SW480 (cell line): ENCODE results near the gene R3HCC1L.

ENCODE experiments used
- DNase-seq: peaks from one replicate; pipeline ENCODE4 v3.0.0-alpha.2; 2016; ENCODE audit warnings: low spot score

R3HCC1L gene

GRCh38 chr10:98134431-98135221 is at the start of gene R3HCC1L:
TSS of gene R3HCC1L (plus strand) at chr10:98134657. CDS start at chr10:98208115, 73,458 bp downstream.
- DNase-seq: peak; percentile 86

GRCh38 chr10:98085238-98085637 is 49.2 kb upstream of the R3HCC1L start:
- DNase-seq: no peak

DNA sequence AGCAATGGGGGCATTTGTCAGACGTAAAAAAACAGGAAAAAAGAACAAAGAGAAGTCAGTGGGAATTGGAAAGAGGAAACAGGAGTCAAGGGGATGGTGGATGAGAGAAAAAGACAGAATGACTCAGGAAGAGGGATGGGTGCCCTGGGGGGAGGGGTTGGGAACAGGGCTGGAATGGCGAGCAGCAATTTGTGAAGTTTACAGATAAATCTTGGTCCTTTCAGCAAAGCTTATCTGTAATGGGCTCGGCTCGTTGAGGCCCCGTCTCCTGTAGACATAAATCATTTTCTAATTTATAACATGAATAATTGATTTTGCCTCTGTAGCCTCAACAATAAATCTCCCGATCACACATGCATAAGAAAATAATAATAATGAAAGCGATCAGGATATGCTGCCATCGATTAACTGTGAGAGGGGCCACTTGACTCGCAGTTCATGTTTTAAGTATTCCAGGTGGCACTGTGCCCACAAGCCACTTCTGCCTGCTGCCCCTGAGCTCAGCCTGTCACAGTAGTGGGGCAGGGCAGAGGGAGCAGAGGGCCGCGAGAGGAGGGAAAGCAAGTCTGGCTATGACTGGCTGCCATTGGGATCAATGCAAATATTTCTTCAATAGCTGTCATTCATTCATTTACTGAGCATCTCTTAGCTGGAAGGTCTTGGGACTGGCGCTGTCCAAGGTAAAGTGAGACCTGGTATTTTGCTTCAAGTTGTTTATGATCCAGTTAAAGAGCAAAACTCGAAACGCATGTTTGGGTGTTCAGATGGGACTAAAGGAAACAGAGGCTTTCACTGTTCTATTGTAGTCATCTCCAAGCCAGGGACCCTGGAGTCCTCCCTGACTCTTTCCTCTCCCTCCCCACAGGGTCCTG is 47.4 kb upstream of the R3HCC1L start:
- no peak for DNase-seq

GRCh38 chr10:98088186-98088971 is 46.1 kb upstream of the R3HCC1L start:
- no peak for DNase-seq

- DNase-seq: no peak
Observed at GRCh38 chr10:98090822-98091221, 43.6 kb upstream of the R3HCC1L start.

- DNase-seq: no peak
Observed at GRCh38 chr10:98096316-98096715, 38.1 kb upstream of the R3HCC1L start.

DNA sequence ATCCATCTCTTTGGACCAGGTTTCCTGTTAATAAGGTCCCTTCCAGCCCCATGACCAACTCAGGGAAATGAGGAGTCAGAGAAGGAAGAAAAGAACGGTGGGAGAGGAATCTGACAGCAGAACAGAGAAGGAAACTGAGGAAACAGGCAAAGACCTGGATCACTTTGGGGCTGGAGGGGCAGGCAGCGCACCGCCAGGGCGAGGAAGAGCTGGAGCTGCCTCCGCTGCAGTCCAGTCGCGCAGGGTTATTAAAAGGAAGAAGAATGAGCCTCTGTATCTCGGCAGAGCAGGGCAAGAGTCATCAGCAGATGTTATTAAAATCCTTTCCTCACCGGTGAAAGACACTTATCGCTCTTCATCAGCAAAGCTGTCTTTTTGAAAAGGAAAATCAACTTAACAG is 37.7 kb upstream of the R3HCC1L start:
- DNase-seq: no peak

GRCh38 chr10:98097175-98097574 is 37.3 kb upstream of the R3HCC1L start:
- no peak for DNase-seq

- DNase-seq: no peak
Observed at GRCh38 chr10:98097616-98098015, 36.8 kb upstream of the R3HCC1L start.

DNA sequence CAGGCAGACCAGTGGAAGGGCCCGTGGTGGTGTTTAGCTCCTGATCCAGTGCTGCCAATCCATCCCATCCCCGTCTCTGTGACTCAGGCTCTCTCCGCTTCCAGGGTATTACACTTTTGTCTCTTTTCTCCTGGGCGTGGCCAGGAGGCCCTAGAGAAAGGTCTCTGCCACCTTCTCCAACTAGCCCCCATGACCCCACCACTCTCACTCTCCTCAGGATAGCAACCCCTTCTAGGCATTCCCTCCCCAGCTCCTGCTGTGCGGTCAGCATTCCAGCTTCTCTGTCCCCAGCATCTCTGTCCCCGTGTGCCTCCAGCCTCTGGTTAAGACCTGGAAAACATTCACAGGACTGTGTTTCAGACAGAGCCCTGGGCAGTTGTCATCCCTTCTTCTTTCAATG is 36.2 kb upstream of the R3HCC1L start:
- no peak for DNase-seq

- no peak for DNase-seq
Observed at GRCh38 chr10:98100476-98100875, 34.0 kb upstream of the R3HCC1L start.

- DNase-seq: peak; percentile 12
Observed at GRCh38 chr10:98101366-98101765, 33.1 kb upstream of the R3HCC1L start.

DNA sequence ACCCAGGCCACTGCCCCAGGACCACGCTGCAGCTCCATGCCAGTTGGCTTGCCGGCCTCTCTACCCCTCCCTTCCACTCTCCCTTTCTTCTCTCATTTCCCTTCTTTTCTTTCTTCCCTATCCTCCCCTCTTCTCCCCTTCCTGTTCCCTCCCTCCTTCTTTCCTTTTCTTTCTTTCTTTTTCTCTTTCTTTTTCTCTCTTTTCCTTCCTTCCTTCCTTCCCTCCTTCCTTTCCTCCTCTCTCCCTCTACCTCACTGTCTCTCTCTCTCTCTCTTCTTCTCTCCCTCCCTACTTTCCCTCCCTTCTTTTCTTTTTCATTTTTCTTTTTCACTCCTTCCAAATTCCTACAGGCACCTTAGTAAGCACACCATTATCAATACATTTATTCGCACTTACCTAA is 30.3 kb upstream of the R3HCC1L start:
- DNase-seq: no peak

GRCh38 chr10:98106531-98106930 is 27.9 kb upstream of the R3HCC1L start:
- DNase-seq: no peak

- no peak for DNase-seq
Observed at GRCh38 chr10:98107644-98108430, 26.6 kb upstream of the R3HCC1L start.

- no peak for DNase-seq
Observed at GRCh38 chr10:98110356-98110755, 24.1 kb upstream of the R3HCC1L start.

DNA sequence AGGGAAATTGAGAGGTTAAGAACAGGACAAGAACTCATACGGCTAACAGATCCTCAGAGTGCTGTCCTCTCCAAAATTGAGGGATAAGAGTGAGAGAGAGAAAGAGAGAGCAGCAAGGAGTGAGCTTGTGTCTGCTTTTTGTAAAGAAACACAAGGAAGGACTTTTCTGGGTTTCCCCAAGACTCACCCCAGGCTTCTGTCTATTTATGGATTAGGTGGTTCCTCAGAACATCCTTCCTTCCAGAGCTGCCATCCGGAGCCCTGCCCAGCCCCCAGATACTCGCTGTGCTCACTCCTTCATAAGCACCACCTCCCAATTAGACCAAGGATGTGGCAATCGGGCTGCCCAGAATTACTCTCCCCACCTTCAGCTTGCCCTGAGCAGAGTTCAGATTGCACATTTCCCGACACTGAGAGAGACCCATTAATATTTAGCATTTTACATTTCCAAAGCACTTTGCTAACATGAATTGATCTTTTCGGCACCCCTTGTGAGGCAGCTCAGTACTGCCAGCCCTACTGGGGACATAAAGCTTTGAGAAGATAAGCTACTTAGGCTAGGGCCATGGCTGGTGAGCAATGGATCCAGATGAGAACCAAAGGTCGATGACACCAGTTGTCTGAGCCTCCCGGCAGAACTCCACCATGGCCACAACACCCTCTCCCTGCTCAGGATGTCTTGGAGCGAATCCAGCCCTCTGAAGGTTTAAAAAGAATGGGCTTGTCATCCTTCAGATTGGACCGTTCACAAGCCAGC is 19.2 kb upstream of the R3HCC1L start:
- DNase-seq: no peak

DNA sequence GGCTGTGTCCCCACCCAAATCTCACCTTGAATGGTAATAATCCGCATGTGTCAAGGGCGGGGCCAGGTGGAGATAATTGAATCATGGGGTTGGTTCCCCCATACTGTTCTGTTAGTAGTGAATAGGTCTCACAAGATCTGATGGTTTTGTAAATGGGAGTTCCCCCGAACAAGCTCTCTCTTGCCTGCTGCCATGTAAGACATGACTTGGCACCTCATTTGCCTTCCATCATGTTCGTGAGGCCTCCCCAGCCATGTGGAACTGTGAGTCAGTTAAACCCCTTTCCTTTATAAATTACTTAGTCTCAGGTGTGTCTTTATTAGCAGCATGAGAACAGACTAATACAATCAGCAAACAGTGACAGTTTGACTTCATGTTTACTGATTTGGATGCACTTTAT is 14.6 kb upstream of the R3HCC1L start:
- DNase-seq: no peak

GRCh38 chr10:98125940-98126631 is 8.4 kb upstream of the R3HCC1L start:
- no peak for DNase-seq

DNA sequence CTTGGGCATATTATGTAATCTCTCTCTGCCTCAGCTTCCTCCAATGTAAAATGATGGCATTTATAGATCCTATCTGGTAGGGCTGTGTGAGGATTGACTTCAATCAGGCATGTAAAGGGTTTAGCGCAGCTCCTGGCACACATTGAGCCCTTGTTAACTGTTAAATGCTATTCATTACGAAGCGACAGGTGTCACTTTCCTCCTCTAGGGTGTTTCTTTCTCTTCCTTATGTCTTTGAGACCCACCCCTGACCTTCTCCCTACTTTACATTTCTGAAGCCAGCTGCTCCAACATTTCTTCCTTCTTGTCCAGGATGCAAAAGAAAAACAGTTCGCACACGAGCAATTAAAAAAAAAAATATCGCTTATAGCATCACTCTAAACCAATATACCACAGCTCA is 5.7 kb upstream of the R3HCC1L start:
- DNase-seq: no peak
